Dedifferentiated amniotic fluid mesenchymal stem cell (primary cell): ENCODE data around the gene UBR7.
"Not testable (repeated sequence)": the region's sequence is repeated elsewhere in the genome, so short reads cannot be mapped to it uniquely, and the experiment has no call there.

Experiments used
- DNase-seq: peaks from one replicate; pipeline ENCODE4 v3.0.0-alpha.2; 2016; ENCODE audit errors: extremely low spot score

The UBR7 gene

DNA sequence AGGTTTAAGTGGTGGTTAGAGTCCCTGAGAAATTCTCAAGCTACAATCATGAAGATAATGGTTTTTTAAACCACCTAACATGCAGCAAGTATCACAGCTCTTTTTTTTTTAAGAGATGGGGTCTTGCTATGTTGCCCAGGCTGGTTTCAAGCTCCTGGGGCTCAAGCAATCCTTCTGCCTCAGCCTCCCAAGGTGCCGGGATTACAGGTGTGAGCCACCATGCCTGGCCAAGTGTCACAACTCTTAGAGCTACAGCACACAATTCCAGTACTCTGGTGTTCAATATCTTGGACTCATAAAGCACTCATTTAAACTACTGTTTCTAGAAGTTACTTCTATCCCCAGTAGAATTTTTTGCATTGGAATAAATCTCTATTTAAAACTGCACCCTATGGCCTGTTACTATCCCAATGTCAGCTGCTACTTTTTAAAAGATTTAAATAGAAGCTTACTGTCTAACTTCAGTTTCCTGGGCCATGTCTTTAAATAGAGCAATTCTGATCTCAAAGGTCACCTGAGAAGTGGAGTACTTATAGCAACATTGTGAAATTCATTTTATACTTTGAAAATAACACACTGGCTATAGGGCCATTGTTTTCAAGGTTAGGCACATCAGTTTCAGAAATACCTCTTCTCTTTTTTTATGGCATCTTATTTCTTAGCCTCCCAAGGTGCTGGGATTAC lies 11.6 kb upstream of the UBR7 start:
- DNase-seq: no peak

DNA sequence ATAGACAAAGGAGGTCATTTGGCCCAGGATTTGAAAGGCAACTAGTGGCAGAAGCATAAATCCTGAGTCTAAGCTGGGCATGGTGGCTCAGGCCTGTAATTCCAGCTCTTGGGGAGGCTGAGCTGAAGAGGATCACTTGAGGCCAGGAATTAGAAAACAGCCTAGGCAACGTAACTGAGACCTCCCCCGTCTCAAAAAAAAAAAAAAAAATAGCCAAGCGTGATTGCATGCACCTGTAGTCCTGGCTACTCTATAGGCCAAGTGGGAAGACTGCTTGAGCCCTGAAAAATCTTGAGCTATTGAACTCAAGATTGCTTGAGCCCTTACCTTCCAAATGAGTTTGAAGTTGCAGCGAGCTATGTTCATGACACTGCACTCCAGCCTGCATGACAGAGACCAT lies 8.0 kb upstream of the UBR7 start:
- DNase-seq: no peak

DNA sequence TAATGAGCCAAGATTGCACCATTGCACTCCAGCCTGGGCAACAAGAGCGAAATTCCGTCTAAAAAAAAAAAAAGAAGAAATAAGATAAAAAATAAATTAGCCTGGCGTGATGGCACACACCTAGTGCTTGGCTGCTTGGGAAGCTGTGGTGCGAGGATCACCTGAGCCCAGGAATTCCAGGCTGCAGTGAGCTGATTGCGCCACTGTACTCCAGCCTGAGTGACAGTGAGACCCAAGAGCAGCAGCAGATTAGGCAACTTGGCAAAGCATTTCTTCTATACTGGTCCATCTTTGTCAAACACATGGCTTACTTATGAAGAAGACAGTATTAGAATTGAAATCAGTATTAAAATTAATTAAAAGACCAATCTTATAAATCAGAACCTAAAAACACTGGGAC lies 6.5 kb upstream of the UBR7 start:
- DNase-seq: no peak

DNA sequence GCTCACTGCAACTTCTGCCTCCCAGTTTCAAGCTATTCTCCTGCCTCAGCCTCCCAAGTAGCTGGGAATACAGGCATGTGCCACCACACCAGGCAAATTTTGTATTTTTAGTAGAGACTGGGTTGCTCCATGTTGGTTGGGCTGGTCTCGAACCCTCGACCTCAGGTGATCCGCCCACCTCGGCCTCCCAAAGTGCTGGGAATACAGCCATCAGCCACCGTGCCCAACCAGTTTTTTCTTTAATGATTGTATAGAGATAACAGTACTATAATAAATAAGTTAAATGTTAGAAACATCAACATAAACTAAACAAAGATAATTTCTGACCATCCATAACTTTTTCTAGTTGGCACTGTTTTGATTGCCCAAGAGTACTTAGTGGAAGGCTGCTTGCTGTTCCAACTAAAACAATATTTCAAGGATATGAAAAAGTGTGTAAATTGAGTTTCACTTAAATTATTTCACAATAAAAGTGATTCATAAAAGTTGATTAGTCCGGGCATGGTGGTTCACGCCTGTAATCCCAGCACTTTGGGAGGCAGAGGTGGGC lies 5.8 kb upstream of the UBR7 start:
- no peak for DNase-seq

DNA sequence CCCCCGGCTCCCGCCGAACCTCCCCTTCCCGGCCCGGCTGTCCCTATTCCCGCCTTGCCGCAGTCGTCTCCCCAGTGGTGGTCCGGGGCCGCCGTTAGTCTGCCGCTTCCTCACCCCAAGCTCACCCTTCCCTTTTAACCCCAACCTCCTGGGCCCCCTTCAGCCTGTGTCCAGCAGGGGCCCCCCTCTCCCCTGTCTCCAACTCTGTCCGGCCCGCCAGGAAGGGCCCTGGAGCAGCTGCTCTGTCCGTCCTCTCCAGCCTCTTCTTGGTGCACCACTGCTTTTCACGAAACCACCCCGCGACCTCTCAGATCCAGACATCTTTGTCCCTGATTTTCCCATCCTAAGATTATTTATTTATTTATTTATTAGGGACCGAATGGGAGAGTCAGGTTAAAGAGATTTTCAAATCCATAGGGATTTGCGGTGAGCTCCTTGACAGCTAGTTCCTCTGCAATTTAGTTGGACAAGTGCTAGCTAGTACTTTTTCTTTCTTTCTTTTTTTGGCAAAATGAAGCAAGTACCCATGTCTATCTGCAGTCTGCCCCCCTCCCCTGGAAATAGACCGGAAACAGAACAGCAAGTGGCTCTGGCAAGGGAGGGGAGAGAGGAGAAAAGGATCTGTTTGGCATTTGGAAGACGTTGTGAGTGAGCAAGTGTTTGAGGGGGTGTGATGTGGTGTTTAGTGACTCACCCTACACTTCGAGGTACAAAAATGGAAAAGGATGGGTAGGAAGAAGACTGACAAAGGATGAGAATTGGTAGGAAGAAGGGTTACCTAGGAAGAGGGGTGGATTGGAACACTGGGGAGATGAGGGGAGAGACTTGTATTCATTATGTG lies 632 bp downstream of the UBR7 start:
- peak; percentile 23 for DNase-seq

DNA sequence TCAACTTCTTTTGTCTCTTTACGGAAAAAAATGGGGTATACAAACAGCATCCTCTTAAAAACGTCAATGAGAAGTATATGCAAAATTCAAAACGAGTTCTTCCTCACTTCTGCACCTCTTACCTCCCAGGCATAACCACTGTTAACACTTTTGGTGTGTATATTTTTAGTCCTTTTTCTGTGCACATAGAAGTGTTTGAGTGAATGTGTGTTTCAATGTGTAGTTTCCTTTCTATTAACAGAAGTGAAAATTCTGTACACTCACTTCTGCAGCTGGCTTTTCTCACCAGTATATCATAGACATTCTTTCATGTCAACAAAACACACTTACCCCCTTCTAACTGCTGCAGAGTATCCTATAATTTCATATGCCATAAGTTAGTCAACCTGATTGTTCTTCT lies 5.4 kb downstream of the UBR7 start:
- DNase-seq: no peak

DNA sequence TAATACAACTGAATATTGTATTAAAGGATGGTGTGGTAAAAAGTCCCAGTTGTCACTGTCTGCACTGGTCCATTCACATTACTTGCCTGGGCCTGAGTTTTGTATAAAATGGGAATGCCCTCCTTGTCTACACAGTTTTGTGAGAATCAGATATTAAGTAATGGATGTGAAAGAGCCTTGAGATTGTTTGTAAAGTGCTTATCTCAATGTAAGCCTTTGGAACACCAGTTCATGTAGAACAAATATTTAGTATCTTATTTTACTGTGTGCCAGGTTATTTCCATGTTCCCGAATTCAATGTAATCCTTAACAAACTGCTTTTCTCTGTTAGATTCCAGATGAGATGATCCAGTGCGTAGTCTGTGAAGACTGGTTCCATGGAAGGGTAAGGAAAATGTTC lies 7.5 kb downstream of the UBR7 start:
- DNase-seq: no peak

DNA sequence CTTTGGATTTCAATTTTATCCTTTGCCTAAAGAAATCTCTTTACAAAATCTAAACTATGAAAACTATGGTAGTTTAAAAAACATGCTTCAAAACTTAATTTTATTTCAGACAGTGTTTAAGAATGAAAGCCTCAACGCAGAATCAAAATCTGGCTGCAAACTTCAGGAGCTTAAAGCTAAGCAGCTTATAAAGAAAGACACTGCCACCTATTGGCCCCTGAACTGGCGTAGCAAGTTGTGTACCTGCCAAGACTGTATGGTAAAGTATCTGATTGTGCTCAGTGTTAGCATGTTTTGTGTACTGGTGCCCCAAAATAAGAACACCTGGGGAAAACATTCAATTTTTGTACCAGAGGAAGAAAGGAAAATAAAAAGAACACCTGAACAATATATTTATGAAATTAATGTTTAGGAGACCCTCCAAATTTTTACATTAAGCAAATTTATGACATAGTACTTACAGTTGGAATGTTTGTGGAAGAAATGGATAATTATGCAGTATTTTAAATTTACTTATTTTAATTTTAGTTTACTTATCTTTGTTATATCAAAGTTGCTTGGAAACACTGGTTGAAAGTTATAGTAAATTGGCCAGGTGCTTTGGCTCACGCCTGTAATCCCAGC lies 12.2 kb downstream of the UBR7 start:
- DNase-seq: no peak

DNA sequence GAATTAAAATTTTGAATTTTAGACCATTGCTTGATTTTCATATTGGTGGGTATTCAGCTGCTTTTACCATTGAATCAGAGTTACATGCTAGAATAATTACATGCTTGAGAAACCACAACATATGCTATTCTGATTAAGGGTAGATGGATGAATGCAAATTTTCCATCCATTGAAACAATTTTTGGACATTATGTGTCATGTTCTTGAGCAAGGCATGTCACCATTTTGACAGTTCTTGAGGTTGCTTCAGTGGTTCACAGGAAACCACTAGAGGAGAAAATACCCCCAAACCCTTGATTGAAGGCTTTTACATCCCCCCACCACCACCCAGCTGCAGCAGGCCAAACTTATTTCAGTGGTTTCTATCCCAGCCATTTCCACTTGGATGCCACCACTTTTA lies 13.5 kb downstream of the UBR7 start:
- DNase-seq: no peak

DNA sequence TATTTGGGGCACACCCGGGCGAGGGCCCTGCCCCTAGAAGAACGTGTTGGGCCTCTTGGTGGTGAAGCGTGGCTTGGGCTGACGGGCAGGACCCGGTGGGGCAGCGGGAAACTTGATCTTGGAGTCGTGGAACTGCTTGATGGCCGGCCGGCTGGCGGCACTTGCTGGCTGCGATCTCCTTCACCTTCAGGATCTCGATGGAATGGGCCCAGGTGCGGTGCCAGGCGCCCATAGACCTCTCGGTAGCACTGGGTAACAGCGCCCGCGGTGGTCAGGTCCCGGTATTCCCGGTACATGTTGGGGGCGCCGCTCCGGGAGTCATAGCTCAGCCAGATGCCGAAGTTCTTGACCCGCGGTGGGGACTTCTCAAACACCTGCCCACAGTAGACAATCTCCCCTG lies 16.5 kb downstream of the UBR7 start:
- no peak for DNase-seq

DNA sequence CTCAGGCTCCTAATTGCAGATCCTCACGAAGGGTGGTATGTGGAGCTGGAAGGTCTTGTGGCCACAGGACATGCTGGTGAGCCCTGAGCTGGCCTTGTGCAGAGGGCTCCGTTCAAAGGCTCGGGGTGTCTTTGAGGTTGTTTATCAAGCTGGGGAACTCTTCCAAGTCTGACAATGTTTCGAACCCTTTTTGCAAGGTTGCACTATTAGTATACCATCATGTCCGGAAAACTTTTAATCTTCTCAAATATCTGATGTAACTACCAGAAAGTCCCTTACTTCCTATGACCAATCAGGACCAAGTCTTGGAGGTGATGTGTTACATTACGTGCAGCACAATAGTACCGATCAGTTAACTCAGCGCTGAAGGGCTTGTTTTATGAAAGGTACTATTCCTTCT lies 21.5 kb downstream of the UBR7 start:
- no peak for DNase-seq

DNA sequence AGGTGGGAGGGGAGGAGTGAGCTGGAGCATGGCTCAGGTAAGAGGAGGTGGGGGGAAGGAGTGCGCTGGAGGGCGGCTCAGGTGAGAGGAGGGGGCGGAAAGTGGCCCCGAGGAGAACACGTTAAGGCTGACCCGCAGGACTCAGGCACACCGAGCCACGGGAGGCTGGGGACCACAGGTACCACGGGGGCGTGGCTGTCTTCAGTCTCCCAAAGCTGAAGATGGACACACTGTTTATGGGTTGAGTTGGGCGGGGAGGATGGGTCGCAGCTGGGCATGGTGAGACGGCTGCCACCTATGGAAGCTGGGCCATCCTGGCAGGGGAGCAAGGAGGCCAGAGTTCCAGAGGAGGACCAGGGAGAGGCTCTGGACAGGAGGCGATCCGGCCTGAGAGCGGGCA lies 23.5 kb downstream of the UBR7 start:
- no peak for DNase-seq

DNA sequence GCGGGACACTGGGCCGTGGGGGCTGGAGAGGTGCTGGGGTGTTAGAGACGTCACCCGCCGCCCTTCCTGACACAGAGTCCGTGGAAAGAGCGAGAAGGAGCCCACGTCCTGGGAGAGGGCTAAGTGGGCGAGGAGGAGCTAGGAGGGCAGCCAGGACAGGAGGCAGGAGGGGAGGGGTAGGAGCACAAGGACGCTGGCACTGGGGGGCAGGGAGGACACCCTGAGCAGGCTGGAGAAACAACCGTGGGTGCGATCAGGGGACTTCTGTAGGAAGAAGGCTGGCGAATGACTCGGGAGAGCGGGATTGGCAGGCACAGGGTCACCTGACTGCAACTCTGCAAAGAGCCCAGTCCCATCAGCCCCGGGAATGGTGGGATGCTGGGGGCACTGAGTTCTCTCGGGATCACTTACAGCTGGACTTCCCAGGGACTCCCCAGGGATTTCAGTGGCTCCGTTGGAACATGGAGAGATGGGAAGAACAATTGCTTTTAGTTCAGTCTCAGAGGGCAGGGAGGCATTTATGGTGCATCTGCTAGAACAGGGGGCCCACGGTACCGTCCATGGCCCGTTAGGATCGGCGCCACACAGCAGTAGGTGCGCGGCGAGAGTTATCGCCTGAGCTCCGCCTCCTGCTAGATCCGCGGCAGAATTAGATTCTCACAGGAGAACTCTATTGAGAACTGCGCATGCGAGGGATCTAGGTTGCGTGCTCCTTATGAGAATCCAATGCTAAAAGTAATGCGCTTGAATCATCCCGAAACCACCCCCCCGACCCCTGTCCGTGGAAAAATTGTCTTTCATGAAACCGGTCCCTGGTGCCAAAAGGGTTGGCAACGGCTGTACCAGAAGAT lies 24.3 kb downstream of the UBR7 start:
- no peak for DNase-seq

DNA sequence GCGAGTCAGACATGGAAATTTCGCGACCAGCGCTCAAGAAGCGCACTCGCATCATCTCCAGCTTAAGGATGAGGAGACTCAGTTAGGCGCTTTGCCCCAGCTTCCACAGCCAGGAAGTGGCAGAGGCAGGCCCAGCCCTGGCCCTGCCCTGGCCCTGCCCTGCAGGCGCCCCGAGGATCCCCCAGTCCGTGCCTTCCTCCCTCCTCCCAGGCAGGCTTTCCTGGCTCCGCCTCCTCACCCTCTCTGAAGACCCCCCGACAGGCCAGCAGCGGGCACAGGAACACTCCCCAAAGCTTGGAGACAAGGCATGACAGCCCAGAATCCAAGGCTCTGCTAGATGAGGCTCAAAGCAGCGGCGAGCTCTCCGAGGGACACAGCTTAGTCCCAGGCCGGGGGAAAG lies 25.1 kb downstream of the UBR7 start:
- DNase-seq: no peak

DNA sequence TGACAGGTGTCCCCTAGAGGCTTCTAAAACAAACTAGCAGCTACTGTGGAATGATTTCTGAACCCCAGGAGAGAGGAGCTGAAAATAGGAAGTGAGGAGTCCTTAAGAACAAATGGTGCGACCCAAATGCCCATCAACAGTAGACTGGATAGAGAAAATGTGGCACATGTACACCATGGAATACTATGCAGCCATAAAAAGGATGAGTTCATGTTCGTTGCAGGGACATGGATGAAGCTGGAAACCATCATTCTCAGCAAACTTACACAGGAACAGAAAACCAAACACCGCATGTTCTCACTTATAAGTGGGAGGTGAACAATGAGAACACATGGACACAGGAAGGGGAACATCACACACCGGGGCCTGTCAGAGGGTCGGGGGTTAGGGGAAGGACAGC lies 26.0 kb downstream of the UBR7 start:
- DNase-seq: not testable (repeated sequence)

DNA sequence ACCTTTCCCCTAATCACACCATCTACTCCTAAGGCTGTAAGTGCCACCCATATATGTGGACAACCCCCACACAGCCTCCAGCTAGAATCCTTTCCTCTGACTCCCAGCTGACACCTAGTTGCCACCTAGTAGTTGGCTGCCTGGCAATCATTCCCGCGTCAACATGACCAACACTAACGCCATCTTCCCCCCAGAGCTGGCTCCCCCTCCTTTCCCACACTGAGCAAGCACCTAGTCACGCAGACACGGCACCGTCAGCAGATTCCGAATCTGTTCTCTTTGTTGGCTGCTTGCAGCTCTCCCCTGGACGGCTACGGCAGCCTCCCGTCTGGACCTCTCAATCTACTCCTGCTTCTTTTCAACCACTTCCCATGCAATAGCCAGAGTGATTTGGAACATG lies 27.7 kb downstream of the UBR7 start:
- DNase-seq: no peak

DNA sequence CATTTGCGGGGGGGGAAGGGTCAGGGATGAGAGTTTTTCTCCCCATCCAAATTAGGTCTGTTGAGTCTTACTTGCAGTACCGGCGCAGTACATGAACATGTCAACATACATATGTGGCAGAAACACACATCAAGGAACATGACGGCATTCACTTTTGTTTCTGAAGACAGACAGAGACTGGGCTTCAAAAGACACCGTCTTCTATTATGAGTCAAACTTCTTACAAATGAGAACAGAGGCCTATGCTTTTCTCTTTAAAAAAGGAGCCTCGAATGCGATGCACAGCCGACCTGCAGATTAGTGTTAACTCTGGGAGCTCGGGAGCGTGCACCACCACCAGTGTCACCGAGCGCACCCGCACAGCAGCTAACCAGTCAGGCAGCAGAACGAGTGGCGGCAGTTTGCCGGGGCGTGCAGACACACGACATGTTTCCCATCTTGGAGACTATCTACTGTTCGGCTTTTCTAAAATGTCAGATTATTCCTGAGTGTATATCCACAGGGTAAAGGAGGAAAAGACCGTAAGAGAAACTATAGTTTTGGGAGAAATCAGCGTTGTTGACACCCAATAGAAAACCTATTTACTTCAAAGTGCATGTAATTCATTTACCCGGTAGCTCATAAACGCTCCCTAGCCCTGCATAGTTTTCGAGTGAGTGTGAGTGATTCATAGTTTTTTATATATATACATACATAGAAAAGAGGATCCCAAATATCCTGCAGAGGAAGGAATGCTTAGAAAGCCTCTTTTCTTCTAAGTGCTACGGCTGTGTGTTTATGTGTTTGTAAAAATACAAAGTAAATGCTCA lies 33.0 kb downstream of the UBR7 start:
- peak; percentile 44 for DNase-seq

DNA sequence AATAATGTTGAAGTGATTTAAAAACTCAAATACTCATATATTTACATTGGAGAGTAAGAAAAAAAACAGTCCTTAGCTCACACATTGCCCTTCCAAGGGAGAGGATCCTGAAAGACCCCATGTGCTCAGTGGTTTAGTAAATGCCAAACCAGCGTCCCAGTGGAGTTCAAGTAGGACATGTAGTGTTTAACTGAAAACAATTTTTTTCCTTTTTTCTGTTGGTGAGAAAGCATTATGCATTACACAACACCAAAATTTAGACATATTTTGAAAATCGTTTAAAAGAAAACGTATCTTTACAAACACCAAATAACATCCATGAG lies 33.6 kb downstream of the UBR7 start:
- no peak for DNase-seq

DNA sequence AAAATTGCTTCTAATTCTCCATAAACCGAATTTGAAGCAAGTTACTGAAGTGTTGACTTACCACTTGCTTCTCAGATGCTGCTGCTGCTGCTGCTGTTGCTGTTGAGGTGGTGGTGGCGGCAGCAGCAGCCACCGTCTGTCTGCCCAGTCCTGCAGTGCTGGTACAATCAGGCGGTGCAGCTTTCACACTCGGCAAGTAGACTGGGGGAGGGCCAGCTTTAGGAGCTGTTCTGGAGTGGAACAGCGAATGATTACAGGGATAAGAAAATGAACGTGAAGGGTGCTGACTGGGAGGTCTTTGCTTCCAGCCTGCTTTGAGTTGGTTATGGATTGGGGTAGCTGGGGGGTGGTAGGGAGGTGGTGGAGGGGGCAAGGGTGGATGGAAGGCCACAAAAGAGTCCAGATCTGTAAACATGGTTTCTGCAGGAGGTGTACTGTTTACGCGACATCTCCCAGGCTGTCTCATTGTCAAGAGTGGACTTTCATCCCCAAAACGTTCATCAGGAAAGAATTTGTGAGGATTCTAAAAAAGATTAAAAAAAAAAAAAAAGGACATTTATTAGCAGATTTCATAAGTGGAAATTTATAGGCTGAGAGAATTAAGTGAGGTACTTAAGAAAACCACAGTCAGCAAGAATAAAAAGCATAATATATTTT lies 38.8 kb downstream of the UBR7 start:
- no peak for DNase-seq

DNA sequence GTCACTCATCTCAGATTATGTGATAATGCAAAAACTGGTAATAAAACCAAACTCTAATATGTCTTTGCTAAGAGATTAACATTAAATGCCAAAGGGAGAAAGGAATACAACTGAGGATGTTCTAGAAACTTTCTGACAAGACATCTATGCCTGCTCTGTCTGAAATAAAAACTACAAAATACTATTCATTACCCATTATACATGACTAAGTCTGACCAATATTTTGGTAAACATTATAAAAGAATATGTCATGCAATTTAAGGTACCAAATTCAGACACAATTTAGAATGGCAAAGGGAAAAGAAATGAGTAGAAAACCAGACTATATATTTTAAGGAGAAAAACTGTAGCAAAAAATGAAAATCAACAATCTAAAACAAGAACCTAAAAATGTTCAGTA lies 39.5 kb downstream of the UBR7 start:
- no peak for DNase-seq
